KOPT-K1 (cell line): ENCODE measurements around the gene SERPINA4.

ENCODE experiments used
- H3K27ac ChIP-seq: fragments of 200-600 bp; sonication (generic); 2 replicates; pipeline ENCODE4 v1.5.1; 2016; ENCODE audit warnings: antibody characterized with exemption, mild to moderate bottlenecking, low read depth, low read length; ENCODE audit not compliant: poor library complexity, severe bottlenecking
- H3K36me3 ChIP-seq: fragments of 200-600 bp; sonication (generic); 2 replicates; pipeline ENCODE4 v1.5.1; 2017; ENCODE audit warnings: antibody characterized with exemption, mild to moderate bottlenecking, low read length, moderate library complexity; ENCODE audit not compliant: insufficient read depth
- H3K9me3 ChIP-seq: fragments of 200-600 bp; sonication (generic); 2 replicates; pipeline ENCODE4 v1.5.1; 2017; ENCODE audit warnings: antibody characterized with exemption, low read length, mild to moderate bottlenecking; ENCODE audit not compliant: insufficient read depth, poor library complexity, severe bottlenecking

Gene SERPINA4, protein sequence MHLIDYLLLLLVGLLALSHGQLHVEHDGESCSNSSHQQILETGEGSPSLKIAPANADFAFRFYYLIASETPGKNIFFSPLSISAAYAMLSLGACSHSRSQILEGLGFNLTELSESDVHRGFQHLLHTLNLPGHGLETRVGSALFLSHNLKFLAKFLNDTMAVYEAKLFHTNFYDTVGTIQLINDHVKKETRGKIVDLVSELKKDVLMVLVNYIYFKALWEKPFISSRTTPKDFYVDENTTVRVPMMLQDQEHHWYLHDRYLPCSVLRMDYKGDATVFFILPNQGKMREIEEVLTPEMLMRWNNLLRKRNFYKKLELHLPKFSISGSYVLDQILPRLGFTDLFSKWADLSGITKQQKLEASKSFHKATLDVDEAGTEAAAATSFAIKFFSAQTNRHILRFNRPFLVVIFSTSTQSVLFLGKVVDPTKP

DNA sequence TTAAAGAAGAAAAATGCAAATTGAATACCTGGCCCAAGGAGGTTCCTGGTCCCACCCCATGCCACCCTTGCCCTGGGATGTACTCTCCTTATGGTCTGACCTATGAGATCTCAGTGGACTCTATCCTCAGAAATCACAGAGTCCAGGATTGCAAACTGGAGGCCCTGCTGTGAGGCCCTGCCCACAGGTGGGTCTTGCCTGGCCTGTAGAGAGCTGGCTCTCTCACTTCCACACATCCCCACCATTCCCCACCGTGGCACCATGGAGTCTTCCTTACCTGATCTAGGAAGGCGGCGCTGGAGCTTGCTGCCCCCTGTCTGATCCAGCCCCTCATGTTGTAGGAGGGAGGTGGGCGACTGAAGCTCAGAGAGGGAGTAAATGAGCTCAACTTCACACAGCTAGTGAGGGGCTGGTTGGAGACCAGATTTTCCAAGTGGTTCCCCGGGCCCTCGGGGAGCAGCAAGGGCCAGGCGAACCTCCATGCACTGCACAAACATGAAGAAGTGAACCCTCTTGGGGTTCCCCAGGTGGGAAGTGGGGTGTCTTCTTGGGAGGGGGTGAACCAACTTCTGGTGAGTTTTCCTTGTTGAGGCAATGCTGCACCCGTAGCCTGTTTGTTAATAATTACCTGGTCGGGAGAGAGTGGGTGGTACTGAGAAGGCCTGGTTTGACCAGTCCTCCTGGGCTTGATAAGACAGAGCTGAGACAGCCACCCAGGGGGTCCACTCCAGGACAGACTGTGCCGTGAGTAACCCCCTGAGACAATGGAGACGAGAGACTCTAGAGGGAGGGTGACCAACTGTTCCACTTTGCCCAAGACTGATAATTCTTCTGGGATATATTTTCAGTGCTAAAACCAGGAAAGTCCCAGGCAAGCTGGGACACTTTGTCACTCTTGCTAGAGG, at the start of gene SERPINA4:
Gene SERPINA4, plus strand, starts transcription at position 692 of the 905 bp plus-strand sequence. CDS start 2,041 bp downstream, outside the sequence.
- H3K9me3 ChIP-seq = no peaks in the 10 kb centered on the region
- no peak within 1 kb of the TSS for H3K27ac ChIP-seq
- no peaks in the 10 kb centered on the region for H3K36me3 ChIP-seq

DNA sequence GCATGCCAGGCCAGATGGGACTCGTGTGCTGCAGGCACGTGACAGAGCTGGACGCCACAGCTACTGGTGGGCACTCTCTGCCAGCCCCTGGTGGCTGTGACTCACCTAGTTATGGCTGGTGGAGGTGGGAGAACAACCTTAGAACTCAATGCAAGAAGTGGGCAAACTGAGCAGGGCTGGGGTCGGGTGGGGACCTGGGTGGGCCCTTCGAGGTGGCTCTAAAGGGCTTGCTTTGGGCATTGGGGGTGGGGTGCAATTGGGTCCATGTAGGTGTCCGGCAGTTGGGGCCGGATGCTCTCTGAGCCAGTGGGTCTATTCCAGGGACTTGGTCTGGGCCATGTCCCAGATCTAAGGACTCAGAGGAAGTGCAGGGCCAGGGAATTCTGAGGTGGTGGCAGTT, 46.9 kb upstream of the SERPINA4 start:
- H3K36me3 ChIP-seq = no peaks in the 10 kb centered on the region

DNA sequence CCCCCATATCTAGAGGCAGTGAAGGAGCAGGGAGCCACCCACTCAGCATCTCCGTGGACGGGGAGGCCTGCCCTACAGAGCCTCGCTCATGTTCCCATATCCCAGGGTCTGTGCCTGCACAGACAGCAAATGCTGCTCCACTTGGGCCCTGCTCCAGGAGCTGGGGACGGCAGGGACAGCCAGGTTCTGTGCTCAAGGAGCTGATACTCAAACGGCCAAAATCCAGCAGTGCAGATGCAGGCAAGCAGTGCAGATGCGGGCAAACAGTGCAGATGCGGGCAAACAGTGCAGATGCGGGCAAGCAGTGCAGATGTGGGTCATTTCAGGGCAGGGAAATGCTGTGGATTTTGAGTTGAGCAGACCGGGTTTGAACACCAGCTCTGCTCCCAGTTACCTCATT, 45.8 kb upstream of the SERPINA4 start:
- Histone ChIP-seq H3K36me3 (no peaks in the 10 kb centered on the region), H3K27ac (no peak overlapping the region), H3K9me3 (no peaks in the 10 kb centered on the region)

More for the DNA sequence above, 46.9 kb upstream of the SERPINA4 start:
- Histone ChIP-seq H3K9me3 (no peaks in the 10 kb centered on the region), H3K27ac (no peak overlapping the region)

DNA sequence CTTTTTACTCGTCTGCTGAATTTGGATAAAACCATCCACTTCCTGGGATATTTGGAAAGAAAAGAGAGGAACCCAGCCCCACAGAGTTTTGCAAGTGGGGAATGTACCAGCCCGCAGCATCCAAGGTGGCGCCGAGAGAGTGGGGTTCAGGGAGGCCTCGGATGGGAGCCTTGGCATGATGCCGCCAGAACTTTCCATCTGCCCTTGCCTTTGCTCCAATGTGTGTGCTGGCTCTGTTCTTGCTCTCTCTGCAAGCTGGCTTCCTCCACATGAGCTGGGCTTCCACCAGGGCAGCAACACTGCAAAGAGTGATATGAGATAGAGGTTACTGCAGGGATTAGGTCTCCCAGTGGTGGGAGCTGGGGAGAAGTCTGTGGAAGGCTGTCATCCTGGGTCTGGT, 45.4 kb upstream of the SERPINA4 start:
- Histone ChIP-seq H3K36me3 (no peaks in the 10 kb centered on the region), H3K9me3 (no peaks in the 10 kb centered on the region), H3K27ac (no peak overlapping the region)

DNA sequence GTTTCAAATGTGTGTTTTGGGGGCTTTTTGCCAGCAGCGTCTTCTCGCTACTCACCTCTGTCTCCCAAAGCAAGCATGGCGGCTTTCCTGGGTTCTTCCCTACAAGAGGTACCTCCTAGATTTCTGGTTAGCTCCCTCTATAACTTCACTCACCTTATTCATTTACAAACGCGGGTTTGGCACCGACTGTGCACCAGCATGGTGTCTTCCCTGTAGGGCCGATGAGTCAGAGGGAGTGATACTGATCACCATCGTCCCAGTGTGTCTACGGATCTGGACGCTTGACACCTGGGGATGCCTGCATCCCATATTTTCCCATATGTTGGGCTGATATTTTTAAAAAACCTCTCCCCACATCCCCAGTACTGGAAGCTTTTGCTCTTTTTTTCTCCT, 44.0 kb upstream of the SERPINA4 start:
- Histone ChIP-seq H3K27ac (no peak overlapping the region), H3K36me3 (no peaks in the 10 kb centered on the region), H3K9me3 (no peaks in the 10 kb centered on the region)

DNA sequence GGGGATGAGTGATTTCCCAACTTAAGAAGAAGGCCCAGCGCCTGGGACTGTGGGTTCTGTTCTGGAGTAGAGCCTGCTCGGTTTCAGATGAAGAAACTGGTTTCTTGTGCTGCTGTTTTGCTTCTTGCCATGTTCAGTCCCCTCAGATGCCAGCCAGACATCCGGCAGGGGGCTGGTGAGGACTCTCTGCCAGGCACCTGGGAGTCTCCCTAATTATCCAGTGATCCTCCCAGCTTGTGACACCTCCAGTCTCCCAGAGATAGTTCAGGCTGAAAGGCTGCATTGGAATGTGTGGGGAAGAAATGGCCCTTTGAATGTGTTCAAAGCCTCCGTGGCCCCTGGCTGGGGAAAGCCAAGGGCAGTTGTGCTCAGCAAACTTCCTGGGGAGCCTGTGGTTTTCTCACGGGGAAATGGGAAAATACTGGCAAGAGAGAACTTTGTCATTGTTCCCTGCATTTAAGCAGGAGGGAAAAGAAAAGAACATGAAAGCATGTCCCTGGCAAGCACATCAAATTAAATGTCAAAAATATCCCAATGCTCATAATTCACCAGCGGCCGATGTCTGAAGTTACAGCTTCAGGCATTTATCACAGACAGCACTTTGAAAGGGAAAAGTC, 43.5 kb upstream of the SERPINA4 start:
- Histone ChIP-seq H3K9me3 (no peaks in the 10 kb centered on the region), H3K27ac (no peak overlapping the region), H3K36me3 (no peaks in the 10 kb centered on the region)

DNA sequence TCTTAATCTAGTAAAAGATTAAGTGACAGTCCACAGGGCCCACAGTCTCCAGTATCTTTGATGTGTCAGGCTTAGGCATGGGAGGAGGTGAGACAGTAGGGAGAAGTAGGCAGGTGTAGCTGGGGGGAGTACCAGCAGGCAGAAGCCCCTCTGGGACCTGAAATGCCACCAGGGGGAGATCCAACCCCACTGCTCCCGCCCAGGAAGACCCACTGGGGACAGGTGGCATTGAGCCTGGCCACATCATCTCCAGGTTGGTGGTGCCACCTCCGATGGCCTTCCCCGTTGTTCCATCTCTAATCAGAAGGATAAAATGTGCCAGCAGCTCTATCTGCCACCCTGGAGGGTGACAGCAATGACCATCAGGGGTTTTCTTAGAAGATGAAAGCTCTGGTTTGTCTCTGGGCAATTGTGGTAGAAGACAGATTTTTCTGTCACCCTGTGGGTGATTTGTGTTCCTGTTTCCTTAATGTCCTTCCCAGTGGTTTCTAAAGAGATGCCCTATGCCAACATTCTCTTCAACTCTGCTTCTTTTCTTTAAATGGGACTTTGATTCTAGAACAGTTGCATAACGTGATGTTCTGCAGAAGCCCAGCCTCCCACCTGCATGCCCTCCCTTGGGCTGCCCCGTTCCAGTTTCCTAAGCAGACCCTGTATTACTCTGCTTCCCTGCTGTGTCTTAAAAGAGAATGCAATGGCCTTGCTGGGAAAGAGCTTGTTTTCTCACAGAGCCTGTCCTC, 39.7 kb upstream of the SERPINA4 start:
- H3K9me3 ChIP-seq = no peaks in the 10 kb centered on the region
- H3K36me3 ChIP-seq = no peaks in the 10 kb centered on the region
- no peak overlapping the region for H3K27ac ChIP-seq

DNA sequence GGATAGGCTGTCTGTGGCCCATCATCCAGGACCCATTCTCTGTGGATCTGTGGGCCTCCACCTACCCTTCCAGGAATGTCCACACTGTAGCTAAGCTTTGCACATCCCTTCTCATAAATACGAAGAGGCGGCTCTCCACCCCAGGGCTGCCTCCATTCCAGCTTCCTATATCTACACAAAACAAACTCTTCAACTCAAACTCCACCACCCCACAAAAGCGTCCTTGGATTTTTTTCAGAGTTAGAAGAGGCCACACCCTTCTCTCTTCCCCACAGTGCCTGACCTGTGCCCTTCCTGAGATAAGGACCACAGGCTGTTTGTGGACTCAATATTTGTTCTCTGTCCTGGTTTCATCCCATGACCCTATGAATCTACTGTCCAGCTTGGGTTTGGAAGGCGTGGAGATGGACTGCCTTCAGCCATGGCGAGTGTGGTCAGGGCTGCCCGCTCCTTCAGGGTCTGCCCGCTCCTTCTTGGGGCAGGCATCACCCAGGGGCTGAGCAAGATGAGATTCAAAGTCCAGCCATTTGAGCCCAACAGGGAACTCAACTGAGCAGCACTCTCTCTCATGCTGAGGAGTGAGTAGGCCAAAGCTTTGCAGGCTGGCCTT, 39.0 kb upstream of the SERPINA4 start:
- H3K36me3 ChIP-seq = no peaks in the 10 kb centered on the region
- H3K9me3 ChIP-seq = no peaks in the 10 kb centered on the region
- H3K27ac ChIP-seq = no peak overlapping the region

DNA sequence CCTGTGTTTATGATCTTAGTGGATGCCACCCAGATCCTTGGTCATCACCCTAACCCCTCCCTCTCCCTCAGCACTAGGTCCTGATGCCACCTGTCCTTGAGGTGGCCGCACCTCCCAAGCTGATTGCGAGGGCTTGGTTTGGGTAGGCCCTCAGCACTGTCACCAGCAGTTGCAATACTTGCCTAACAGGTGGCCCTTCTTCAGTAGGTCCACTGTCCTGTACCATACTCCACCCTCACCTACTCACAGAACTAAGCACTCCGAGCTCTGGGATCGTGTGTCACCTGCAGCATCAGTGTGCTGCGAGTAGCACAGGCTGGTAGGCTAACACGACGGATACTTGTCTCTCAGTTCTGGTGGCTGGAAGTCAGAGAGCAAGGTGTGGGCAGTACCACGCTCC, 38.0 kb upstream of the SERPINA4 start:
- H3K27ac ChIP-seq = no peak overlapping the region
- H3K9me3 ChIP-seq = no peaks in the 10 kb centered on the region
- no peaks in the 10 kb centered on the region for H3K36me3 ChIP-seq

DNA sequence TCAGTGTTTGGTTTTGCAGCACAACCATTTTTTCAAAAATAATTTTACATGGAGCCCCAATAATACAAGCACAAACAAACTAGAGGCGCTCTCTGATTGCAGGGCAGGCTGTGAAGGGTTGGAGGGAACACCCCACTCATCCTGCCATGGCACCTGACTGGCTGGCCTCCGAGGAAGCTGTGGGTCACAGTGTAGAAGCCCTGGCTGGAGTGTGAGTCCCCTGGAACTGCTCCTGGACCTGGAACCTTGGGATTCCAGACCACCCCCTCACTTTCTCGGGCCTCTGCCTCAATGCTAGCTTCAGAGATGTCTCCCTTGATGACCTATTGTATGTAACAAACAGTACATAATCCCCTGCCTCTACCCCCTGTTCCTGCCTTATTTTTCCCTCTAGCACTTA, 37.1 kb upstream of the SERPINA4 start:
- Histone ChIP-seq H3K27ac (no peak overlapping the region), H3K36me3 (no peaks in the 10 kb centered on the region), H3K9me3 (no peaks in the 10 kb centered on the region)

DNA sequence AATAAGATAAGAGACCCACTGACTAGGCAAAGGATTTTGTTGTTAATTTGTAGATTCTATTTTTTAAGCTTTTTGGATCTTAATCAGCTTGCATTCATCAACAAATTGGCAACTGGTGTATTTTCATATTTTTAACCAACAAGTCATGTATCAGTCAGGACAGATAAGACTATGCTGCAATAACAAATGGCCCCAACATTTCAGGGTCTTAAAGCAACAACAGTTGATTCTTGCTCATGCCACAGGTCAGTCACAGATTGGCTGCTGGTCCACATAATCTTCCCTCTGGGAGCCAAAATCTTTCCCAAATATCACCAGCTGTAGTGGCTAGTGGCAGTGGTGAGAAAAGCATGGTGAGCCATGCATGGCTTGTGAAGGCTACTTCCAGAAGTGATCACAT, 30.1 kb upstream of the SERPINA4 start:
- H3K27ac ChIP-seq = no peak overlapping the region
- H3K9me3 ChIP-seq = no peaks in the 10 kb centered on the region
- no peaks in the 10 kb centered on the region for H3K36me3 ChIP-seq

DNA sequence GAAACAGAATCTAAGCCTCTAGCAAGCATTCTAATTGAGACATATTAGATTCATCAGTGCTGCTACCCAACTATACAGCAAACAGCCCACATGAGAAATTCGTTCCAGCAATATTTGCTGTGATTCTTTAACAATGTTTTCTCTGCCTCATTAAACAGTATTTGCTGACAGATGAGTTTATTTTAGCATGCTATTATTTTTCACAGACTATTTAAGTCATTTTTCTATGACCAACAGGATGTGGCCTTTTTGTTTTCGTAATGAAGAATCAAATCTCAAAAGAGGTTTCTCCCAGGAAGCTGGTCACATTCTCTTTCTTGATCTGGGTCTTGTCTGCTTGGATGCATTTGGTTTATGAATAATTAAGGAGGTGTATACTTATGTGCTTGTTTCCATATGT, 28.8 kb upstream of the SERPINA4 start:
- Histone ChIP-seq H3K36me3 (no peaks in the 10 kb centered on the region), H3K9me3 (no peaks in the 10 kb centered on the region), H3K27ac (no peak overlapping the region)

DNA sequence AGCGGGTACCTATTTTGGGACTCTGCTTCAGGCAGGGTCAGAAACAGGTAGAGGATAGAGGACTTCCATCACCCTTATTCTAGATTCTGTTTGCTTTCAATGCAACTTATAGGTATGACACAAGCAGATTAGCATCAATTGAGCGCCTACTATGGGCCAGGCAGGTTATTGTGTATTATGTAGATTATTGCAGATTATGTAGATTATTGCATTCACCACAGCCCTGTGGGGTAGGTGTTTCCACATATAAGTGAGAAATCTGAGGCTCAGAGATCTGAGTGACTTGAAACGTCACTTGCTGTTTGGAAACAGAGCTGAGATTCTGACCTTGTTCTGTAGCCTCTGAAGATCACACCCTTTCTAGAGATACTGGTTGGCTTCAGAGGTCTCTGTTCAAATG, 25.7 kb upstream of the SERPINA4 start:
- H3K9me3 ChIP-seq = no peaks in the 10 kb centered on the region
- no peaks in the 10 kb centered on the region for H3K36me3 ChIP-seq
- no peak overlapping the region for H3K27ac ChIP-seq

DNA sequence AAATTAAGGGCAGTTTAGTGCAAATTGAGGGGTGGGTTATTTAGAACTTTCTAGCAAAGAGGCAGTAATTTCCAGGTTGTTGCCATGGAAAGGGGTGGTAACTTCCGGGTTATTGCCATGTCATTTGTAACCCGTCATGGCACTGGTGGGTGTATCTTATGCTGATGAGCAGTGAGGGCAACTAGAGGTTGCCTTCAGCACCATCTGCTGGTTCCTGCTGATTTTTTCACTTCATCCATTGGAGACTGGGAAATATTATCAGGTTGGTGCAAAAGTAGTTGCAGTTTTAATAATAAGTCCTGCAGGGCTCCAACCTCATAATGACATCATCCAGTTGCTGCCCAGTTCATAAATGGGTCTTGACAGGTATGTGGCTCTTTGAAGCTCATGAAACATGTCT, 24.4 kb upstream of the SERPINA4 start:
- H3K27ac ChIP-seq = no peak overlapping the region
- no peaks in the 10 kb centered on the region for H3K36me3 ChIP-seq
- no peaks in the 10 kb centered on the region for H3K9me3 ChIP-seq
